Measurements from ENCODE around the gene ROPN1L. TPM values are rescaled to one million over a fixed set of nuclear protein-coding genes. Genes with fewer than 3 reads are reported as not detected.

ROPN1L gene
- total RNA-seq, 1 experiment from 2014 or later, result 0.66 TPM

- ATAC-seq, result no peak
- H3K9me3 ChIP-seq (ENCODE audit: control insufficient read depth in 1 of 2, insufficient read depth in 1 of 2, low read depth in 1 of 2, low read length in 2 of 2), result no peaks in the 10 kb centered on the region
- no peaks in the 10 kb centered on the region for H3K4me1 ChIP-seq (ENCODE audit: control insufficient read depth in 1 of 2, insufficient read depth in 2 of 2, low read length in 2 of 2)
- no peak overlapping the region for H3K4me2 ChIP-seq (ENCODE audit: low read length)
- H3K9me2 ChIP-seq (ENCODE audit: insufficient read depth), result no peaks in the 10 kb centered on the region
- no peaks in the 10 kb centered on the region for H3K27me3 ChIP-seq (ENCODE audit: insufficient read depth, low read length)
- no peaks in the 10 kb centered on the region; the same call in 1 of the 2 replicates for H3K79me2 ChIP-seq (ENCODE audit: insufficient read depth, low read length)
- no peak overlapping the region for H3K27ac ChIP-seq (ENCODE audit: low read depth, low read length)
- no TSS peak for BruUV-seq (replicated peaks)
- POLR2A ChIA-PET, result no interaction called here
- peaks cover 31 to 54% of the 10 kb centered on the region in 2 experiments; a peak in 3 of 4 replicates for H3K36me3 ChIP-seq (ENCODE audit: control insufficient read depth in 1 of 2, insufficient read depth in 2 of 2, low read length in 2 of 2)
- H3K9ac ChIP-seq (ENCODE audit: low read length), result no peak overlapping the region
- H3K4me3 ChIP-seq (replicated peaks in 1 of 2; ENCODE audit: low read depth in 1 of 2, low read length in 2 of 2), result no peak overlapping the region
- CTCF ChIA-PET, result interaction anchor here (1.8 kb wide), 1 partner anchor 135 kb away, joined by 6 read pairs; no protein-coding TSS in a partner anchor
- no peak for TF ChIP-seq ZNF274 (IDR thresholded peaks at IDR 0.05; ENCODE audit: low read depth, low read length)
- no peak for TF ChIP-seq CEBPB (IDR thresholded peaks at IDR 0.05; ENCODE audit: low read depth)
- TF ChIP-seq EGR1 (IDR thresholded peaks at IDR 0.05; ENCODE audit: low read depth), result no peak
- intact Hi-C loops (cut with micrococcal nuclease), result no loop called here
- RAD21 ChIA-PET (ENCODE audit: low non-redundant PET in 1 of 2, low total read pairs in 2 of 2, uncharacterized antibody in 2 of 2, unreplicated experiment in 2 of 2), result no interaction called here
- H4K20me1 ChIP-seq (ENCODE audit: insufficient read depth), result no peaks in the 10 kb centered on the region
- H2AFZ ChIP-seq (ENCODE audit: low read depth, low read length, poor library complexity, severe bottlenecking), result no peak overlapping the region
- DNase-seq (ENCODE audit: low read depth, low spot score), result no peak
These were observed 22.9 kb upstream of the ROPN1L start for GRCh38 chr5:10418654-10419345.

DNA sequence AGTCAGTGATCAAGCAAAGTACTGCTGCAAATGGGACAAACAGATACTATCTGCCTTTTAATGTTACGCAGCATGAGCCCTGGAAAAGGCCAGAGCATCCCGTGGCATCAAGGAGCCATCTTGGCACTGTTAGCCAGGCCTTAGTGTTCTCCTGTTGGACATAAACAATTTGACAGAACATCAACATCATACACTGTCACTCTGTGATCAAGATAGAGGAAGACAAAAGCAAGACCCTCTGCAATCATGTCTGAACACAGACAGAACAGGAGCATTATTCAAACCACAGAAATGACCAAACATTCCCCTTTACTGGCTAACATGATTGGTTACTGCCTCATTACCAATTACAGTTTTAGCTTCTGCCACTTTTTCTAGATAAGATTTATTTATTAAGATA, 21.2 kb upstream of the ROPN1L start:
- Histone ChIP-seq H3K27ac (ENCODE audit: low read depth, low read length) (no peak overlapping the region), H3K9ac (ENCODE audit: low read length) (no peak overlapping the region), H3K9me3 (ENCODE audit: control insufficient read depth in 1 of 2, insufficient read depth in 1 of 2, low read depth in 1 of 2, low read length in 2 of 2) (no peaks in the 10 kb centered on the region), H3K4me2 (ENCODE audit: low read length) (no peak overlapping the region), H2AFZ (ENCODE audit: low read depth, low read length, poor library complexity, severe bottlenecking) (no peak overlapping the region), H3K36me3 (ENCODE audit: control insufficient read depth in 1 of 2, insufficient read depth in 2 of 2, low read length in 2 of 2) (peaks cover 26 to 49% of the 10 kb centered on the region in 2 experiments; a peak in 3 of 4 replicates), H3K4me3 (replicated peaks in 1 of 2; ENCODE audit: low read depth in 1 of 2, low read length in 2 of 2) (no peak overlapping the region), H3K27me3 (ENCODE audit: insufficient read depth, low read length) (no peaks in the 10 kb centered on the region), H3K4me1 (ENCODE audit: control insufficient read depth in 1 of 2, insufficient read depth in 2 of 2, low read length in 2 of 2) (no peaks in the 10 kb centered on the region), H3K79me2 (ENCODE audit: insufficient read depth, low read length) (no peaks in the 10 kb centered on the region; the same call in 1 of the 2 replicates), H3K9me2 (ENCODE audit: insufficient read depth) (no peaks in the 10 kb centered on the region), H4K20me1 (ENCODE audit: insufficient read depth) (no peaks in the 10 kb centered on the region)
- POLR2A ChIA-PET, result no interaction called here
- ATAC-seq (no peak), DNase-seq (ENCODE audit: low read depth, low spot score) (no peak)
- RAD21 ChIA-PET (ENCODE audit: low non-redundant PET in 1 of 2, low total read pairs in 2 of 2, uncharacterized antibody in 2 of 2, unreplicated experiment in 2 of 2), result no interaction called here
- no TSS peak for BruUV-seq (replicated peaks)
- intact Hi-C loops (cut with micrococcal nuclease), result no loop called here
- CTCF ChIA-PET, result no interaction called here
- no peak for TF ChIP-seq POLR2AphosphoS5 (IDR thresholded peaks at IDR 0.05; ENCODE audit: low read depth, low read length)
- no peak for TF ChIP-seq JUND (IDR thresholded peaks at IDR 0.05)
- no peak for TF ChIP-seq YY1 (IDR thresholded peaks at IDR 0.05; ENCODE audit: extremely low read depth, insufficient replicate concordance, low read depth, low read length)
- no peak for TF ChIP-seq SP1 (IDR thresholded peaks at IDR 0.05; ENCODE audit: low read depth)
- TF ChIP-seq EZH2phosphoT487 (IDR thresholded peaks at IDR 0.05; ENCODE audit: borderline replicate concordance), result no peak
- TF ChIP-seq POLR2A (IDR thresholded peaks at IDR 0.05; ENCODE audit: borderline replicate concordance, extremely low read depth, insufficient read depth, insufficient read length), result no peak
- TF ChIP-seq, protein P1, sequence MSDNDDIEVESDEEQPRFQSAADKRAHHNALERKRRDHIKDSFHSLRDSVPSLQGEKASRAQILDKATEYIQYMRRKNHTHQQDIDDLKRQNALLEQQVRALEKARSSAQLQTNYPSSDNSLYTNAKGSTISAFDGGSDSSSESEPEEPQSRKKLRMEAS (IDR thresholded peaks at IDR 0.05), result no peak
- TF ChIP-seq SRF (IDR thresholded peaks at IDR 0.05; ENCODE audit: low read depth), result no peak
- no peak for TF ChIP-seq SIN3A (IDR thresholded peaks at IDR 0.05; ENCODE audit: low read depth)
- no peak for TF ChIP-seq CEBPB (IDR thresholded peaks at IDR 0.05; ENCODE audit: low read depth)
- TF ChIP-seq FOSL1 (IDR thresholded peaks at IDR 0.05; ENCODE audit: low read depth), result no peak
- no peak for TF ChIP-seq CTCF (IDR thresholded peaks at IDR 0.05 in 2 of 3, conservative IDR thresholded peaks at IDR 0.05 in 1 of 3; ENCODE audit: borderline replicate concordance in 1 of 3, insufficient read depth in 1 of 3, low read depth in 2 of 3, low read length in 2 of 3)
- TF ChIP-seq EZH2 (IDR thresholded peaks at IDR 0.05), result no peak
- TF ChIP-seq ZNF274 (IDR thresholded peaks at IDR 0.05; ENCODE audit: low read depth, low read length), result no peak
- TF ChIP-seq ELF1 (IDR thresholded peaks at IDR 0.05; ENCODE audit: borderline replicate concordance, low read depth), result no peak
- TF ChIP-seq CBX3 (IDR thresholded peaks at IDR 0.05; ENCODE audit: low read depth), result no peak
- TF ChIP-seq EGR1 (IDR thresholded peaks at IDR 0.05; ENCODE audit: low read depth), result no peak
- TF ChIP-seq, protein P2, sequence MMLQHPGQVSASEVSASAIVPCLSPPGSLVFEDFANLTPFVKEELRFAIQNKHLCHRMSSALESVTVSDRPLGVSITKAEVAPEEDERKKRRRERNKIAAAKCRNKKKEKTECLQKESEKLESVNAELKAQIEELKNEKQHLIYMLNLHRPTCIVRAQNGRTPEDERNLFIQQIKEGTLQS (IDR thresholded peaks at IDR 0.05), result no peak
- TF ChIP-seq TCF7L2 (IDR thresholded peaks at IDR 0.05; ENCODE audit: borderline replicate concordance, extremely low read depth, insufficient read depth, insufficient read length), result no peak

Data from HCT116 (cell line).